ENCODE measurements around the gene HAPLN2.

GRCh38 chr1:156595016-156595415, 24.2 kb upstream of the HAPLN2 start:
- TF ChIP-seq CTCF (IDR thresholded peaks at IDR 0.05; ENCODE audit: poor library complexity) = no peak
- TF ChIP-seq EZH2phosphoT487 (IDR thresholded peaks at IDR 0.05; ENCODE audit: low read depth, severe bottlenecking, unreplicated experiment) = no peak

Measured in hepatocyte (in vitro differentiated cells).